ENCODE results near the gene AAK1. TPM values are rescaled to one million over a fixed set of nuclear protein-coding genes. Genes with fewer than 3 reads are reported as not detected.
"Not testable (repeated sequence)": the region's sequence is repeated elsewhere in the genome, so short reads cannot be mapped to it uniquely, and the experiment has no call there.

Gene AAK1
- total RNA-seq, 1 experiment from 2014 or later, result 6.8 TPM

GRCh38 chr2:69579536-69579935 is 64.0 kb downstream of the AAK1 start:
- Histone ChIP-seq H3K9me2 (replicated peaks; ENCODE audit: insufficient read depth, low read length) (no peaks in the 10 kb centered on the region), H3K4me3 (ENCODE audit: low read length) (no peak overlapping the region), H3K4me1 (ENCODE audit: low read length) (no peaks in the 10 kb centered on the region), H3K79me2 (ENCODE audit: low read length) (no peaks in the 10 kb centered on the region), H3K4me2 (ENCODE audit: low read depth, low read length, poor library complexity, severe bottlenecking) (no peak overlapping the region), H2AFZ (ENCODE audit: low read length) (no peak overlapping the region), H4K20me1 (ENCODE audit: insufficient read depth, low read depth, low read length) (peaks cover 3% of the 10 kb centered on the region; the same call in 1 of the 2 replicates), H3K27ac (ENCODE audit: low read length) (no peak overlapping the region), H3K9ac (ENCODE audit: low read length) (no peak overlapping the region), H3K27me3 (ENCODE audit: low read length) (no peaks in the 10 kb centered on the region), H3K36me3 (ENCODE audit: insufficient read depth, low read length) (no peaks in the 10 kb centered on the region), H3K9me3 (ENCODE audit: low read length) (no peaks in the 10 kb centered on the region)
- no peak for DNase-seq

GRCh38 chr2:69578198-69578540 is 65.4 kb downstream of the AAK1 start:
- Histone ChIP-seq H3K4me1 (ENCODE audit: low read length) (no peaks in the 10 kb centered on the region), H4K20me1 (ENCODE audit: insufficient read depth, low read depth, low read length) (peaks cover 3% of the 10 kb centered on the region; the same call in 1 of the 2 replicates), H3K4me2 (ENCODE audit: low read depth, low read length, poor library complexity, severe bottlenecking) (no peak overlapping the region), H3K9ac (ENCODE audit: low read length) (no peak overlapping the region), H3K9me3 (ENCODE audit: low read length) (no peaks in the 10 kb centered on the region), H3K27me3 (ENCODE audit: low read length) (no peaks in the 10 kb centered on the region), H3K27ac (ENCODE audit: low read length) (no peak overlapping the region), H3K79me2 (ENCODE audit: low read length) (no peaks in the 10 kb centered on the region), H3K4me3 (ENCODE audit: low read length) (no peak overlapping the region), H3K36me3 (ENCODE audit: insufficient read depth, low read length) (no peaks in the 10 kb centered on the region), H3K9me2 (replicated peaks; ENCODE audit: insufficient read depth, low read length) (no peaks in the 10 kb centered on the region), H2AFZ (ENCODE audit: low read length) (no peak overlapping the region)
- DNase-seq, result no peak

GRCh38 chr2:69577467-69578197 is 65.9 kb downstream of the AAK1 start:
- H3K4me1 ChIP-seq (ENCODE audit: low read length), result no peaks in the 10 kb centered on the region
- no peaks in the 10 kb centered on the region for H3K9me2 ChIP-seq (replicated peaks; ENCODE audit: insufficient read depth, low read length)
- H3K36me3 ChIP-seq (ENCODE audit: insufficient read depth, low read length), result no peaks in the 10 kb centered on the region
- no peak overlapping the region for H3K4me2 ChIP-seq (ENCODE audit: low read depth, low read length, poor library complexity, severe bottlenecking)
- no peak overlapping the region for H3K27ac ChIP-seq (ENCODE audit: low read length)
- H2AFZ ChIP-seq (ENCODE audit: low read length), result no peak overlapping the region
- DNase-seq, result no peak
- H4K20me1 ChIP-seq (ENCODE audit: insufficient read depth, low read depth, low read length), result peaks cover 3% of the 10 kb centered on the region; the same call in 1 of the 2 replicates
- H3K79me2 ChIP-seq (ENCODE audit: low read length), result no peaks in the 10 kb centered on the region
- no peak overlapping the region for H3K4me3 ChIP-seq (ENCODE audit: low read length)
- H3K27me3 ChIP-seq (ENCODE audit: low read length), result no peaks in the 10 kb centered on the region
- no peaks in the 10 kb centered on the region for H3K9me3 ChIP-seq (ENCODE audit: low read length)
- no peak overlapping the region for H3K9ac ChIP-seq (ENCODE audit: low read length)

- no peak overlapping the region for H3K27ac ChIP-seq (ENCODE audit: low read length)
- no peaks in the 10 kb centered on the region for H3K27me3 ChIP-seq (ENCODE audit: low read length)
- no peaks in the 10 kb centered on the region for H3K4me1 ChIP-seq (ENCODE audit: low read length)
- H3K36me3 ChIP-seq (ENCODE audit: insufficient read depth, low read length), result no peaks in the 10 kb centered on the region
- H2AFZ ChIP-seq (ENCODE audit: low read length), result no peak overlapping the region
- no peaks in the 10 kb centered on the region for H3K79me2 ChIP-seq (ENCODE audit: low read length)
- peaks cover 3% of the 10 kb centered on the region; the same call in 1 of the 2 replicates for H4K20me1 ChIP-seq (ENCODE audit: insufficient read depth, low read depth, low read length)
- no peak overlapping the region for H3K4me2 ChIP-seq (ENCODE audit: low read depth, low read length, poor library complexity, severe bottlenecking)
- DNase-seq, result no peak
- no peaks in the 10 kb centered on the region for H3K9me2 ChIP-seq (replicated peaks; ENCODE audit: insufficient read depth, low read length)
- H3K9ac ChIP-seq (ENCODE audit: low read length), result no peak overlapping the region
- no peak overlapping the region for H3K4me3 ChIP-seq (ENCODE audit: low read length)
- H3K9me3 ChIP-seq (ENCODE audit: low read length), result no peaks in the 10 kb centered on the region
Observed at GRCh38 chr2:69576880-69577279, 66.7 kb downstream of the AAK1 start.

GRCh38 chr2:69575926-69576325 is 67.6 kb downstream of the AAK1 start:
- no peaks in the 10 kb centered on the region for H3K79me2 ChIP-seq (ENCODE audit: low read length)
- DNase-seq, result no peak
- H3K9ac ChIP-seq (ENCODE audit: low read length), result no peak overlapping the region
- no peak overlapping the region for H3K4me2 ChIP-seq (ENCODE audit: low read depth, low read length, poor library complexity, severe bottlenecking)
- no peak overlapping the region for H3K4me3 ChIP-seq (ENCODE audit: low read length)
- H4K20me1 ChIP-seq (ENCODE audit: insufficient read depth, low read depth, low read length), result peaks cover 3% of the 10 kb centered on the region; the same call in 1 of the 2 replicates
- no peaks in the 10 kb centered on the region for H3K36me3 ChIP-seq (ENCODE audit: insufficient read depth, low read length)
- H3K9me3 ChIP-seq (ENCODE audit: low read length), result no peaks in the 10 kb centered on the region
- H3K27me3 ChIP-seq (ENCODE audit: low read length), result no peaks in the 10 kb centered on the region
- no peaks in the 10 kb centered on the region for H3K9me2 ChIP-seq (replicated peaks; ENCODE audit: insufficient read depth, low read length)
- no peak overlapping the region for H2AFZ ChIP-seq (ENCODE audit: low read length)
- H3K4me1 ChIP-seq (ENCODE audit: low read length), result no peaks in the 10 kb centered on the region
- no peak overlapping the region for H3K27ac ChIP-seq (ENCODE audit: low read length)

GRCh38 chr2:69575371-69575770 is 68.2 kb downstream of the AAK1 start:
- not testable (repeated sequence) for DNase-seq; H3K4me2 ChIP-seq (ENCODE audit: low read depth, low read length, poor library complexity, severe bottlenecking); H3K9ac ChIP-seq (ENCODE audit: low read length); H3K4me1 ChIP-seq (ENCODE audit: low read length); H3K36me3 ChIP-seq (ENCODE audit: insufficient read depth, low read length); H3K27ac ChIP-seq (ENCODE audit: low read length); H3K9me2 ChIP-seq (replicated peaks; ENCODE audit: insufficient read depth, low read length); H4K20me1 ChIP-seq (ENCODE audit: insufficient read depth, low read depth, low read length); H3K79me2 ChIP-seq (ENCODE audit: low read length); H3K4me3 ChIP-seq (ENCODE audit: low read length); H3K9me3 ChIP-seq (ENCODE audit: low read length); H2AFZ ChIP-seq (ENCODE audit: low read length); H3K27me3 ChIP-seq (ENCODE audit: low read length)

GRCh38 chr2:69572641-69573040 is 70.9 kb downstream of the AAK1 start:
- H3K27ac ChIP-seq (ENCODE audit: low read length), result no peak overlapping the region
- H3K9me3 ChIP-seq (ENCODE audit: low read length), result no peaks in the 10 kb centered on the region
- no peak overlapping the region for H3K4me3 ChIP-seq (ENCODE audit: low read length)
- H3K4me2 ChIP-seq (ENCODE audit: low read depth, low read length, poor library complexity, severe bottlenecking), result no peak overlapping the region
- no peak overlapping the region for H2AFZ ChIP-seq (ENCODE audit: low read length)
- H3K9me2 ChIP-seq (replicated peaks; ENCODE audit: insufficient read depth, low read length), result no peaks in the 10 kb centered on the region
- no peaks in the 10 kb centered on the region for H3K36me3 ChIP-seq (ENCODE audit: insufficient read depth, low read length)
- no peak for DNase-seq
- no peaks in the 10 kb centered on the region for H3K79me2 ChIP-seq (ENCODE audit: low read length)
- H3K4me1 ChIP-seq (ENCODE audit: low read length), result no peaks in the 10 kb centered on the region
- H3K9ac ChIP-seq (ENCODE audit: low read length), result no peak overlapping the region
- H4K20me1 ChIP-seq (ENCODE audit: insufficient read depth, low read depth, low read length), result peaks cover 5% of the 10 kb centered on the region; the same call in 1 of the 2 replicates
- no peaks in the 10 kb centered on the region for H3K27me3 ChIP-seq (ENCODE audit: low read length)

- H3K4me2 ChIP-seq (ENCODE audit: low read depth, low read length, poor library complexity, severe bottlenecking), result no peak overlapping the region
- no peak overlapping the region for H3K27ac ChIP-seq (ENCODE audit: low read length)
- no peaks in the 10 kb centered on the region for H3K79me2 ChIP-seq (ENCODE audit: low read length)
Observed at GRCh38 chr2:69571189-69571588, 72.3 kb downstream of the AAK1 start.

More at GRCh38 chr2:69571189-69571588, 72.3 kb downstream of the AAK1 start:
- H3K4me3 ChIP-seq (ENCODE audit: low read length), result no peak overlapping the region
- H2AFZ ChIP-seq (ENCODE audit: low read length), result no peak overlapping the region
- H3K27me3 ChIP-seq (ENCODE audit: low read length), result no peaks in the 10 kb centered on the region
- no peaks in the 10 kb centered on the region for H3K4me1 ChIP-seq (ENCODE audit: low read length)
- H3K9ac ChIP-seq (ENCODE audit: low read length), result no peak overlapping the region
- H3K36me3 ChIP-seq (ENCODE audit: insufficient read depth, low read length), result no peaks in the 10 kb centered on the region
- peaks cover 8% of the 10 kb centered on the region; the same call in 1 of the 2 replicates for H4K20me1 ChIP-seq (ENCODE audit: insufficient read depth, low read depth, low read length)
- no peak for DNase-seq
- H3K9me3 ChIP-seq (ENCODE audit: low read length), result no peaks in the 10 kb centered on the region
- H3K9me2 ChIP-seq (replicated peaks; ENCODE audit: insufficient read depth, low read length), result no peaks in the 10 kb centered on the region

Data from Karpas-422 (cell line).